HG02642 (cell line): Measurements from ENCODE around the gene ZNF318.
"Not testable (repeated sequence)": the region's sequence is repeated elsewhere in the genome, so short reads cannot be mapped to it uniquely, and the experiment has no call there.

Experiments used
- ATAC-seq: cut with Tn5 transposase; IDR thresholded peaks from one replicate; pipeline ENCODE4 v1.9.1; 2021; ENCODE audit warnings: mild to moderate bottlenecking; ENCODE audit not compliant: unreplicated experiment, poor library complexity

The ZNF318 gene

GRCh38 chr6:43369174-43370002 lies at the start of gene ZNF318:
Gene ZNF318 (minus strand): TSS chr6:43369647. CDS start chr6:43369365, 282 bp downstream.
- ATAC-seq: peak; percentile 86

GRCh38 chr6:43416935-43417334 lies 47.5 kb upstream of the ZNF318 start:
- ATAC-seq: no peak

- not testable (repeated sequence) for ATAC-seq
Measured at GRCh38 chr6:43415275-43415674, 45.8 kb upstream of the ZNF318 start.

GRCh38 chr6:43413002-43413401 lies 43.6 kb upstream of the ZNF318 start:
- ATAC-seq: no peak

GRCh38 chr6:43412541-43412940 lies 43.1 kb upstream of the ZNF318 start:
- no peak for ATAC-seq

- not testable (repeated sequence) for ATAC-seq
Measured at GRCh38 chr6:43410776-43411175, 41.3 kb upstream of the ZNF318 start.

- no peak for ATAC-seq
Measured at GRCh38 chr6:43408259-43408658, 38.8 kb upstream of the ZNF318 start.

DNA sequence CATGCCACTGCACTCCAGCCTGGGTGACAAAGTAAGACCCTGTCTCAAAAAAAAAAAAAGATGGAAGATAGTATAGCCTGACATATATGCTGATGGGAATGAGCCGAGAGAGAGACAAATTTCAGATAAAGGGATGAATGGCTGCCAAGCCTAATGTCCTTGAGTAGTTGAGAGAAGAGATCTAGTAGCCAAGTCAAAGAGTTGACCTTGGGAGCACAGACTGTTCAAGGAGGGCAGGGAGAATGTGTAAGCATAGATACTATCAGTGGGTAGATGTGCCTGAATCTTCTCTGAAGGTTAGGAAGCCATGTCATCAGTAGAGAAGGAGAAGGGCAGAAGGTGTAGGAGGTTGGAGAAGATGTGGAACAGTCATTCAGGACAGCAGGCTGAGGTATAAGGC lies 37.8 kb upstream of the ZNF318 start:
- ATAC-seq: no peak

DNA sequence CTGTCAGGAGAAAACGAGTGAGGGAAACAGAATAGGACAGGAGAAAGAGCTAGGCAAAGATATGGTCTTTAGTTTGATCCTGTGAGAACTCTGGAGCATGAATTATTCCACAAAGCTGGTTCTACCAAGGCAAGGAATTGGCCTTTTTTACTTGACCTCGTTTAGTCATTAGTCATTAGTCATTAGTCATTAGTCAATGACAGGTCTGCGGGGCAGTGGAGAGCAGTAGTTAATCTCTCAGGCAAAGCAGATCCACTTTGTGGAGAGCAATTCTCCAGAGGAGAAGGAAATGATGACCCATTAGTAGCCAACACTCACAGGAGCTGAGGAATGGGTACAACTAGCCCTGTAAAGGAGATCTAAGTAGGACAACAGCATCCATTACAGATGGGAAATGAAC lies 35.9 kb upstream of the ZNF318 start:
- ATAC-seq: no peak

GRCh38 chr6:43402820-43403219 lies 33.4 kb upstream of the ZNF318 start:
- ATAC-seq: no peak

DNA sequence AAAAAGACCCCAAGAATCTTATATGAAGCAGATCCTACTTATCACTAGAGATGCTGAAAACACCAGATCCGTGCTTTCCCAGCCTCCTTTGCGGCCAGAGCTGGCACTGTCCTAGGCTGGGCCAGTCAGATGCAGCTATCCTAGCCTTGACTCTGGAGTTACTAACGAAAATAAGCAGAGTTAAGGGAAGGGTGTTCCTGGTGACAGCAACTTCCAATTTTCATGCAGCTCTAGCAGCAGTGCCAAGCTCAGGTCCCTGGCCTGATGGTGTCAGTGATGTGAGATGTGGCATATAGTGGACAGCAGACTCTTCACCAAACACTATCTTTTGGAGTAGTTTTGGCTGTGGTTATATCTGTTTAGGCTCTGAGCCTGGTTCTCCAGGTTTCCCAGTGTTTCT lies 32.3 kb upstream of the ZNF318 start:
- no peak for ATAC-seq

DNA sequence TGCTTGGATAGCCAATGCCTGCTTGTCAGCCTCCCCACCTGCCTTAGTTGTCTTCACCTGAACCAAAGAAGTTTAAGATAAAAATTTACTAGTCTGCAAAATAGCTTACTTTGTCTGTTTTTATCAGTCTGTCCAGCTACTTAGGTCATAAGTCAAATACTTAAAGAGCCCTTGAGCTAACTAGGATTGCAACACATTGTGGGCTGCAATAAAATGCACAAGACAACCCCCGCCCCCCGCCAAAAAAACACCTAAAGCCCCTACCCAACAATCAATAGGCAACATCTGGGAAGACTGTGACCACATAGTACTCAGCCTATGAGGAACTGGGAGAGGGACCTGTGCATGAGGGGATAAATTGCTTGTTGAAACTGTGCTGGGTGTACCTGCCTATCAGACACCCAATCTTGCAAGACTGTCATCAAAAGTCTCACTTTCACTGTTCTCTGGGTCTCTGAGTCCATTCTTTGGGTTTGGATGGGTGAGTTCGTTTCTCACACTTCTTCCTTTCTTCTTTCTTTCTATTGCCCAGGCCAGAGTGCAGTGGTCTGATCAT lies 30.6 kb upstream of the ZNF318 start:
- no peak for ATAC-seq

GRCh38 chr6:43396408-43397149 lies 27.1 kb upstream of the ZNF318 start:
- no peak for ATAC-seq

DNA sequence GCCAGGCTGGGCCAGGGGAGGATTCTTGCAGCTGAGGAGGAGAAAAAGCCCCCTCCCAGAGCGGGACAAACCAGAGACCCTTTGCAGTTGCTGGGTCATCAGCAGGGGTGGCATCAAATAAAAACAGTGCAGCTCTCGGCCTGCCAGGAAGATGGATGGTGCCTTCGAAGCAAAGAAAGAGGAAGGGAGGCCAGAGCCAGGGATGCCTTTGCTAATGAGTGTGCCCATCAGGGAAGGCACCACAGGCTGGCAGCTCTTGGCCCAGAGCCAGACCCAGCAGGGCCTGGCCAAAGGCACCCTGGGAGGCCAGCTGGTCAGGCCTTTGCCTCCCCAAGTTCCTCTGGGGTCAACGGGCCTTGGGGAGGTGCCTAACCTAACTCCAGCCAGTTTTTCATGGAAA lies 26.3 kb upstream of the ZNF318 start:
- no peak for ATAC-seq

DNA sequence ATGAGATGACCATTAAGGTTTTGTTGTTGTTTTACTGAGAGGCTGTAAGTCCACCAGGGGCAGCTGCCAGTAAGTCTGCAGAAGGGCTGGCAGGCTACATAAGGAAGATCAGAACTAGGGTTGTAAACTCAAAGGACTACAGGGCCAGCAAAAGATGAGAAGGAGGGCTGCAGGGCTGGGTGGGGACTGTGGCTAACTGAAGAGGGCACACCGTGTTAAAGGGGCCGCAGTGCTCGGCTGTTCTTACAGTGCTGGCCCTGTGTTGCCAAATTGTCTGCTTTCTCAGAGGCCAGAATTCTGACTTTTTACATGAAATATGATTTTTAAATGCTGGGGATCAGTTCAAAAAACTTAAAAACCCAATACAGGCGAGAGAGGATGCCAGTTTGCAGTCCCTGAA lies 25.5 kb upstream of the ZNF318 start:
- ATAC-seq: no peak

GRCh38 chr6:43393602-43394001 lies 24.2 kb upstream of the ZNF318 start:
- ATAC-seq: peak; percentile 41

DNA sequence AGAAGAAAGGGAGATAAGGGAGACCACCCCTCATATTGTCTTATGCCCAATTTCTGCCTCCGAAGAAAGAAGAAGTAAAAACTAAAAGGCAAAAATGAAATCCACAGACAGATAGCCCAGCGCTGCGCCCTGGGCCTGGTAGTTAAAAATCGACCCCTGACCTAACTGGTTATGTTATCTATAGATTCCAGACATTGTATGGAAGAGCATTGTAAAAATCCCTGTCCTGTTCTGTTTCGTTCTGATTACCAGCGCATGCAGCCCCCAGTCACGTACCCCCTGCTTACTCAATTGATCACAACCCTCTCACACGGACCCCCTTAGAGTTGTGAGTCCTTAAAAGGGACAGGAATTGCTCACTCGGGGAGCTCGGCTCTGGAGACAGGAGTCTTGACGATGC lies 23.7 kb upstream of the ZNF318 start:
- not testable (repeated sequence) for ATAC-seq

DNA sequence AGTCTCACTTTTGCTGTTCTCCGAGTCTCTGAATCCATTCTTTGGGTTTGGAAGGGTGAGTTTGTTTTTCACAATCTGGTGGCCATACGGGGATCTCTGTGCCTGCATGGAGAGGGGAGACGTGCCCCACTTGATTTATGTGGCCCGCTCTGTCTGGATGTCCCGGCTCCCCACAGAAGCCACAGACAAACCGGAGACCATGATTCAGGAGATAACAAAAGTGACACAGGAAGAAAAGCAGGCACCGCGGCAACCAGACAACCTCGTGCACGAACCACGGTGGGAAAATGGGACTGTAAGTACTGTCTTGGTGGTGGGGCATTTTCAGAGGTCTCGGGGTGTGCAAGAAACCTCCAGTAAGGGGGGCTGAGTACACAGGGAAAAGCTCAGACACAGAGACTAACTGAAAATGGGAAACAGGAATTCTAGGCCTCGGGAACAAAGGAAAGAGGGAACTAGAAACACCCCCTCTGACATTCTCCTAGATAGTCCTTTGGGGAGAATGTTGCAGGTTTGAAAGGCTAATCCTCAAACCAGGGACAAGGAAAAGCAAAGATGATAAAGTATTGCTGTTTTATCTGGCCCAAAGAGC lies 22.1 kb upstream of the ZNF318 start:
- ATAC-seq: no peak

DNA sequence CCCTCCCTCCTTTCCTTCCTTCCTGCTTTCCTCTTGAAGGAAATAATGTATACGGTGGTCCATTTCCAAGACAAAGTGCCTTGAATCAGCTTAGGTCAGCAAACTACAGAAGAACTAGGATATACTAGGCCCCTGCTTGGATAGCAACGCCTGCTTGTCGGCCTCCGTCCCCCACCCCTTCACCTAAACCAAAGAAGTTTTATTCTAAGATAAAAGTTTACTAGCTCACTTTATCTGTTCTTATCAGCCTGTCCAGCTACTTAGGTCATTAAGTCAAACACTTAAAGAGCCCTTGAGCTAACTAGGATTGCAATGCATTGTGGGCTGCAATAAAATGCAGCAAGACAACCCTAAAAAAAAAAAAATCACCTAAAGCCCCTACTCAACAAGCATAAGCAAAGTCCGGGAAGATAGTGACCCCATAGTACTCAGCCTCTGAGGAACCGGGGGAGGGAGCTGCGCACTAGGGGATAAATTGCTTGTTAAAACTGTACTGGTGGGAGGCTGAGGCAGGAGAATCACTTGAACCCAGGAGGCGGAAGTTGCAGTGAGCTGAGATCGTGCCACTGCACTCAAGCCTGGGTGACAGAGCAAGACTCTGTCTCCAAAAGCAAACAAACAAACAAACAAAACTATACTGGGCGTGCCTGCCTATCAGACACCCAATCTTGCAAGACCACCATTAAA lies 21.4 kb upstream of the ZNF318 start:
- not testable (repeated sequence) for ATAC-seq

DNA sequence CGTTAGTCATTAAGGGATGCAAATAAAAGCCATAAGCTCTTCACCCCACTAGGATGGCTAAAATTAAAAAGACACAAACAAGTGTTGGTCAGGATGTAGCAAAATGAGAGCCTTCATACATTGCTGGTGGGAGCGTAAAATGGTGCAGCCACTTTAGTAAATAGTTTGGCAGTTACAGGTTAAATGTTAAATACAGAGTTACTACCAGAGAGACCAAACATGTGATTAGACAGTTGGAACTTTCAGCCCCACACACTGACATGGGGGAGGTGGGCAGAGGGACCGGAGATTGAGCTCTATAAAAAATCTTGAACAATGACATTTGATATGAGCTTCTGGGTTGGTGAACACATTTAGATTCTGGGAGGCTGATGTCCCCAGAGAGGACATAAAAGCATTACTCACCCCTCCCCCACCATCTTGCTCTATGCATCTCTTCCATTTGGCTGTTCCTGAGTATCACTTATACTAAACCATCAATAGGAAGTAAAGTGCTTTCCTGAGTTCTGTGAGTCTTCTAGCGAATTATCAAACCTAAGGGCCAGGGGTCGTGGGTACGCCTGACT lies 20.4 kb upstream of the ZNF318 start:
- ATAC-seq: no peak
